ENCODE results near the gene ECD. TPM values are rescaled to one million over a fixed set of nuclear protein-coding genes. Genes with fewer than 3 reads are reported as not detected.

The ECD gene
- total RNA-seq, 4 donors from 2014 or later: 6.4 to 27.0 (median 24.7) TPM

DNA sequence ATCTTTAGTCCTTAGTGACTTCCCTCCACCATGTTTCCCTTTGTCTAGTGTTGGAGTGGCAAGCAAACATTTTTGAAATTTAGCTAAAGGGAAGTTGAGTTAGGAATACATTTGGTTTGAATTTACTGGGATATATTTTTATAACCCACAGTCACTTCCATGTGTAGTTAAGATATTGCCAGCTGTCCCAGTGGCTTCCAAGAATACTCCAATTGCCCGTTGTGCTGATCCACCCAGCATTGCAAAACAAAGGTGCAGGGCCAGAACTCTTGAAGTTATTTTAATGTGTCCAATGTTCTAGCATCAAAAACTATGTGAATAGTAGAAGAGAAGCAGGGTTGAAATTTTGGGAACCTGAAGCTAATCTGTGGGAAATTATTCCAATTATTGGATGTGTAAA lies 68.7 kb downstream of the ECD start:
- Histone ChIP-seq H3K4me1 (peaks cover 3 to 15% (median 8%) of the 10 kb centered on the region in 4 donors), H3K9me3 (no peaks in the 10 kb centered on the region), H3K27ac (no peak overlapping the region), H3K4me3 (no peak overlapping the region), H3K36me3 (no peaks in the 10 kb centered on the region), H3K27me3 (no peaks in the 10 kb centered on the region)
- 79 to 83% methylated on average over 1 of the region's 1 CpG for WGBS, 2 donors (ENCODE audit: low coverage in 1 of 2)
- in situ Hi-C loops (cut with MboI; ENCODE audit: low pct_ligation_motif_present in 1 of 4, low pct_unique_long_range_greater_than_20kb in 1 of 4, low sequenced_read_pairs in 3 of 4) (loop anchor here in 2 of 4 donors (5.0 to 10.0 kb wide), 2 partner anchors 58 to 66 kb away; partner anchors contain the start of genes ECD (in 1 of the 2) and FAM149B1 (in 1 of the 2)), intact Hi-C loops (cut with DNase I; ENCODE audit: low total_unique reads) (no loop called here)
- TF ChIP-seq POLR2A (IDR thresholded peaks at IDR 0.05) (no peak), EP300 (IDR thresholded peaks at IDR 0.05; ENCODE audit: low read depth) (no peak), POLR2AphosphoS5 (IDR thresholded peaks at IDR 0.05) (no peak)
- TF ChIP-seq, protein P1, sequence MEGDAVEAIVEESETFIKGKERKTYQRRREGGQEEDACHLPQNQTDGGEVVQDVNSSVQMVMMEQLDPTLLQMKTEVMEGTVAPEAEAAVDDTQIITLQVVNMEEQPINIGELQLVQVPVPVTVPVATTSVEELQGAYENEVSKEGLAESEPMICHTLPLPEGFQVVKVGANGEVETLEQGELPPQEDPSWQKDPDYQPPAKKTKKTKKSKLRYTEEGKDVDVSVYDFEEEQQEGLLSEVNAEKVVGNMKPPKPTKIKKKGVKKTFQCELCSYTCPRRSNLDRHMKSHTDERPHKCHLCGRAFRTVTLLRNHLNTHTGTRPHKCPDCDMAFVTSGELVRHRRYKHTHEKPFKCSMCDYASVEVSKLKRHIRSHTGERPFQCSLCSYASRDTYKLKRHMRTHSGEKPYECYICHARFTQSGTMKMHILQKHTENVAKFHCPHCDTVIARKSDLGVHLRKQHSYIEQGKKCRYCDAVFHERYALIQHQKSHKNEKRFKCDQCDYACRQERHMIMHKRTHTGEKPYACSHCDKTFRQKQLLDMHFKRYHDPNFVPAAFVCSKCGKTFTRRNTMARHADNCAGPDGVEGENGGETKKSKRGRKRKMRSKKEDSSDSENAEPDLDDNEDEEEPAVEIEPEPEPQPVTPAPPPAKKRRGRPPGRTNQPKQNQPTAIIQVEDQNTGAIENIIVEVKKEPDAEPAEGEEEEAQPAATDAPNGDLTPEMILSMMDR (IDR thresholded peaks at IDR 0.05): no peak
- no peak for DNase-seq

GRCh38 chr10:73097305-73097670 lies 70.5 kb downstream of the ECD start:
- H3K4me1 ChIP-seq: peaks cover 6 to 18% (median 10%) of the 10 kb centered on the region in 4 donors
- DNase-seq: no peak
- H3K4me3 ChIP-seq: peak overlapping the region; percentile 21 to 96 (median 84)
- no peaks in the 10 kb centered on the region for H3K36me3 ChIP-seq
- no peaks in the 10 kb centered on the region for H3K9me3 ChIP-seq
- peak overlapping the region; percentile 90 to 98 (median 96) for H3K27ac ChIP-seq
- TF ChIP-seq POLR2AphosphoS5 (IDR thresholded peaks at IDR 0.05): no peak
- TF ChIP-seq EP300 (IDR thresholded peaks at IDR 0.05; ENCODE audit: low read depth): no peak
- TF ChIP-seq, protein P1 (IDR thresholded peaks at IDR 0.05): no peak
- TF ChIP-seq POLR2A (IDR thresholded peaks at IDR 0.05): no peak
- no peaks in the 10 kb centered on the region for H3K27me3 ChIP-seq
- in situ Hi-C loops (cut with MboI; ENCODE audit: low pct_ligation_motif_present in 1 of 4, low pct_unique_long_range_greater_than_20kb in 1 of 4, low sequenced_read_pairs in 3 of 4) (loop anchor here in 2 of 4 donors (5.0 to 10.0 kb wide), 2 partner anchors 60 to 68 kb away; partner anchors contain the start of genes ECD (in 1 of the 2) and FAM149B1 (in 1 of the 2)), intact Hi-C loops (cut with DNase I; ENCODE audit: low total_unique reads) (no loop called here)
- 21 to 38% methylated on average over 4 of the region's 4 CpGs for WGBS, 2 donors (ENCODE audit: low coverage in 1 of 2)

- intact Hi-C loops (cut with DNase I; ENCODE audit: low total_unique reads) (no loop called here), in situ Hi-C loops (cut with MboI; ENCODE audit: low pct_ligation_motif_present in 1 of 4, low pct_unique_long_range_greater_than_20kb in 1 of 4, low sequenced_read_pairs in 3 of 4) (loop anchor here in 2 of 4 donors (5.0 to 10.0 kb wide), 2 partner anchors 61 to 68 kb away; partner anchors contain the start of genes ECD (in 1 of the 2) and FAM149B1 (in 1 of the 2))
Measured at GRCh38 chr10:73096449-73097304, 71.1 kb downstream of the ECD start, which contains the start of gene P4HA1. Gene P4HA1, minus strand, starts transcription at chr10:73096866. Its CDS starts 21,983 bp downstream, at chr10:73074883.

More at GRCh38 chr10:73096449-73097304, 71.1 kb downstream of the ECD start, which contains the start of gene P4HA1:
- Histone ChIP-seq H3K27ac (peak within 1 kb of the TSS; percentile 90 to 98 (median 96)), H3K4me3 (peak within 1 kb of the TSS; percentile 68 to 96 (median 84)), H3K27me3 (no peaks in the 10 kb centered on the region), H3K36me3 (no peaks in the 10 kb centered on the region), H3K4me1 (peaks cover 6 to 18% (median 10%) of the 10 kb centered on the region in 4 donors), H3K9me3 (no peaks in the 10 kb centered on the region)
- TF ChIP-seq EP300 (IDR thresholded peaks at IDR 0.05; ENCODE audit: low read depth): no peak
- peak; percentile 97 for TF ChIP-seq POLR2A (IDR thresholded peaks at IDR 0.05)
- TF ChIP-seq POLR2AphosphoS5 (IDR thresholded peaks at IDR 0.05): peak; percentile 98 to 99 (median 99)
- TF ChIP-seq, protein P1 (IDR thresholded peaks at IDR 0.05): peak; percentile 49 to 76 (median 61)
- peak; percentile 99 for DNase-seq
- 0% methylated on average over 16 to 64 of the region's 75 CpGs for WGBS, 2 donors (ENCODE audit: low coverage in 1 of 2)
